H1 (cell line): Measurements from ENCODE around the gene LSR.

ENCODE experiments used
- CTCF ChIP-seq, 3 experiments: IDR thresholded peaks; 1 replicate in 2 of 3; 2 replicates in 1 of 3; pipeline versions ENCODE4 v1.5.1 to v1.6.1; 2011; ENCODE audit warnings: low read length in 3 of 3, mild to moderate bottlenecking in 3 of 3, inconsistent platforms in 2 of 3, low read depth in 1 of 3, moderate library complexity in 1 of 3; ENCODE audit not compliant: insufficient read depth in 1 of 3; ENCODE audit errors: control extremely low read depth in 1 of 3
- EGR1 ChIP-seq: IDR thresholded peaks from 2 replicates; pipeline ENCODE4 v1.6.1; 2011; ENCODE audit warnings: low read depth, low read length, borderline replicate concordance
- EP300 ChIP-seq, 2 experiments: IDR thresholded peaks; 1 replicate in 1 of 2; 2 replicates in 1 of 2; pipeline ENCODE4 v1.6.1; 2011 to 2012; ENCODE audit warnings: low read depth in 2 of 2, low read length in 2 of 2, mild to moderate bottlenecking in 2 of 2, borderline replicate concordance in 1 of 2, inconsistent platforms in 1 of 2, moderate library complexity in 1 of 2
- GABPA ChIP-seq: IDR thresholded peaks from 2 replicates; pipeline ENCODE4 v1.6.1; 2011; ENCODE audit warnings: mild to moderate bottlenecking, low read length, moderate library complexity, borderline replicate concordance; ENCODE audit not compliant: insufficient read depth
- HDAC6 ChIP-seq: IDR thresholded peaks from one replicate; pipeline ENCODE4 v1.7.1; 2012; ENCODE audit warnings: low read depth, mild to moderate bottlenecking, inconsistent platforms, low read length, moderate library complexity
- POLR2A ChIP-seq, 2 experiments: IDR thresholded peaks; 1 replicate in 1 of 2; 2 replicates in 1 of 2; pipeline ENCODE4 v1.6.1; 2011; ENCODE audit warnings: low read depth in 2 of 2, low read length in 2 of 2, mild to moderate bottlenecking in 2 of 2; ENCODE audit errors: control extremely low read depth in 1 of 2
- SP1 ChIP-seq: IDR thresholded peaks from 2 replicates; pipeline ENCODE4 v1.6.1; 2011; ENCODE audit warnings: low read depth, low read length
- TAF1 ChIP-seq: IDR thresholded peaks from 2 replicates; pipeline ENCODE4 v1.6.1; 2011; ENCODE audit warnings: mild to moderate bottlenecking, low read depth, low read length
- TEAD4 ChIP-seq: IDR thresholded peaks from 2 replicates; pipeline ENCODE4 v1.6.1; 2012; ENCODE audit warnings: low read depth, low read length, inconsistent platforms, mixed read lengths

GRCh38 chr19:35311901-35312665, 63.3 kb downstream of the LSR start:
- TF ChIP-seq CTCF (IDR thresholded peaks at IDR 0.05; ENCODE audit: control extremely low read depth in 1 of 3, insufficient read depth in 1 of 3, low read depth in 1 of 3, low read length in 3 of 3) (no peak), EP300 (IDR thresholded peaks at IDR 0.05; ENCODE audit: borderline replicate concordance in 1 of 2, low read depth in 2 of 2, low read length in 2 of 2) (no peak), POLR2A (IDR thresholded peaks at IDR 0.05; ENCODE audit: control extremely low read depth in 1 of 2, low read depth in 2 of 2, low read length in 2 of 2) (no peak), GABPA (no peak), EGR1 (no peak), SP1 (no peak), TAF1 (no peak), TEAD4 (no peak), HDAC6 (no peak)
